Progenitor cell of endocrine pancreas (in vitro differentiated cells): ENCODE results near the gene GAS2L1. TPM values are rescaled to one million over a fixed set of nuclear protein-coding genes. Genes with fewer than 3 reads are reported as not detected.
A peak's percentile ranks its signal among the peaks of the same experiment; 100 is the strongest.

Experiments
- DNase-seq: peaks from one replicate; pipeline ENCODE4 v3.0.0; 2021; ENCODE audit warnings: low spot score; ENCODE audit not compliant: unreplicated experiment
- H3K27ac Mint-ChIP-seq: 2 replicates; pipeline ENCODE4 v1.8.0; 2021; ENCODE audit warnings: mild to moderate bottlenecking, moderate library complexity, mixed read lengths
- H3K27me3 Mint-ChIP-seq: 2 replicates; pipeline ENCODE4 v1.8.0; 2021; ENCODE audit warnings: mixed read lengths
- H3K36me3 Mint-ChIP-seq: 2 replicates; pipeline ENCODE4 v1.8.0; 2022; ENCODE audit warnings: mixed read lengths; ENCODE audit not compliant: insufficient read depth
- H3K4me1 Mint-ChIP-seq: 2 replicates; pipeline ENCODE4 v1.8.0; 2021; ENCODE audit warnings: low read depth, mixed read lengths
- H3K4me3 Mint-ChIP-seq: 2 replicates; pipeline ENCODE4 v1.8.0; 2021; ENCODE audit warnings: low read depth, mild to moderate bottlenecking, moderate library complexity, mixed read lengths
- H3K9me3 Mint-ChIP-seq: 2 replicates; pipeline ENCODE4 v1.8.0; 2021; ENCODE audit warnings: low read depth, mixed read lengths
- total RNA-seq: library from RNA; stranded (reverse); gene quantifications from 2 replicates; pipeline ENCODE4 v1.2.1, GENCODE V29; 2021
- TF ChIP-seq, protein P1 (sequence below): fragments of 200-600 bp; sonication (generic); IDR thresholded peaks from one replicate; pipeline ENCODE4 v1.5.0; 2021; ENCODE audit warnings: antibody characterized with exemption, mild to moderate bottlenecking; ENCODE audit not compliant: unreplicated experiment

The GAS2L1 gene
- total RNA-seq, 1 donor from 2014 or later = 11.5 TPM

GRCh38 chr22:29310863-29311339, 4.5 kb downstream of the GAS2L1 start:
- Mint-ChIP-seq H3K36me3 (no peaks in the 10 kb centered on the region), H3K4me1 (peaks cover 3% of the 10 kb centered on the region), H3K27ac (no peak overlapping the region), H3K9me3 (no peaks in the 10 kb centered on the region), H3K27me3 (peaks cover 27% of the 10 kb centered on the region), H3K4me3 (no peak overlapping the region)
- TF ChIP-seq, protein P1, sequence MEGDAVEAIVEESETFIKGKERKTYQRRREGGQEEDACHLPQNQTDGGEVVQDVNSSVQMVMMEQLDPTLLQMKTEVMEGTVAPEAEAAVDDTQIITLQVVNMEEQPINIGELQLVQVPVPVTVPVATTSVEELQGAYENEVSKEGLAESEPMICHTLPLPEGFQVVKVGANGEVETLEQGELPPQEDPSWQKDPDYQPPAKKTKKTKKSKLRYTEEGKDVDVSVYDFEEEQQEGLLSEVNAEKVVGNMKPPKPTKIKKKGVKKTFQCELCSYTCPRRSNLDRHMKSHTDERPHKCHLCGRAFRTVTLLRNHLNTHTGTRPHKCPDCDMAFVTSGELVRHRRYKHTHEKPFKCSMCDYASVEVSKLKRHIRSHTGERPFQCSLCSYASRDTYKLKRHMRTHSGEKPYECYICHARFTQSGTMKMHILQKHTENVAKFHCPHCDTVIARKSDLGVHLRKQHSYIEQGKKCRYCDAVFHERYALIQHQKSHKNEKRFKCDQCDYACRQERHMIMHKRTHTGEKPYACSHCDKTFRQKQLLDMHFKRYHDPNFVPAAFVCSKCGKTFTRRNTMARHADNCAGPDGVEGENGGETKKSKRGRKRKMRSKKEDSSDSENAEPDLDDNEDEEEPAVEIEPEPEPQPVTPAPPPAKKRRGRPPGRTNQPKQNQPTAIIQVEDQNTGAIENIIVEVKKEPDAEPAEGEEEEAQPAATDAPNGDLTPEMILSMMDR = no peak
- no peak for DNase-seq

DNA sequence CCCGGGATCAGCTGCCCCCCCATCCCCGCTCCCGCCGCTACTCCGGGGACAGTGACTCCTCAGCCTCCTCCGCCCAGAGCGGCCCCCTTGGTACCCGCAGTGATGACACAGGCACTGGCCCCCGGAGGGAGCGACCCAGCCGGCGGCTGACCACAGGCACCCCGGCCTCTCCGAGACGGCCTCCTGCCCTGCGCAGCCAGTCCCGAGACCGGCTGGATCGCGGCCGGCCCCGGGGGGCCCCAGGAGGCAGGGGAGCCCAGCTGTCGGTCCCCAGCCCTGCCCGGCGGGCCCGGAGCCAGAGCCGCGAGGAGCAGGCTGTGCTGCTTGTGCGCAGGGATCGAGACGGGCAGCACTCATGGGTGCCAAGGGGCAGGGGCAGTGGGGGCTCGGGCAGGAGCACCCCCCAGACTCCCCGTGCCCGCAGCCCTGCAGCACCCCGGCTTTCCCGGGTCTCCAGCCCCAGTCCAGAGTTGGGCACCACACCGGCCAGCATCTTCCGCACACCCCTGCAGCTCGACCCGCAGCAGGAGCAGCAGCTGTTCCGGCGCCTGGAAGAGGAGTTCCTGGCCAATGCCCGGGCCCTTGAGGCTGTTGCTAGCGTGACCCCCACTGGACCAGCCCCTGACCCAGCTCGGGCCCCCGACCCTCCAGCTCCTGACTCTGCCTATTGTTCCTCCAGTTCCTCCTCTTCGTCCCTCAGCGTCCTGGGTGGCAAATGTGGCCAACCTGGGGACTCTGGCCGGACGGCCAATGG, 5.2 kb downstream of the GAS2L1 start:
- Mint-ChIP-seq H3K27me3 (peaks cover 34% of the 10 kb centered on the region), H3K4me3 (no peak overlapping the region), H3K9me3 (no peaks in the 10 kb centered on the region), H3K36me3 (no peaks in the 10 kb centered on the region), H3K4me1 (peaks cover 2% of the 10 kb centered on the region), H3K27ac (no peak overlapping the region)
- no peak for DNase-seq
- TF ChIP-seq, protein P1 = no peak

DNA sequence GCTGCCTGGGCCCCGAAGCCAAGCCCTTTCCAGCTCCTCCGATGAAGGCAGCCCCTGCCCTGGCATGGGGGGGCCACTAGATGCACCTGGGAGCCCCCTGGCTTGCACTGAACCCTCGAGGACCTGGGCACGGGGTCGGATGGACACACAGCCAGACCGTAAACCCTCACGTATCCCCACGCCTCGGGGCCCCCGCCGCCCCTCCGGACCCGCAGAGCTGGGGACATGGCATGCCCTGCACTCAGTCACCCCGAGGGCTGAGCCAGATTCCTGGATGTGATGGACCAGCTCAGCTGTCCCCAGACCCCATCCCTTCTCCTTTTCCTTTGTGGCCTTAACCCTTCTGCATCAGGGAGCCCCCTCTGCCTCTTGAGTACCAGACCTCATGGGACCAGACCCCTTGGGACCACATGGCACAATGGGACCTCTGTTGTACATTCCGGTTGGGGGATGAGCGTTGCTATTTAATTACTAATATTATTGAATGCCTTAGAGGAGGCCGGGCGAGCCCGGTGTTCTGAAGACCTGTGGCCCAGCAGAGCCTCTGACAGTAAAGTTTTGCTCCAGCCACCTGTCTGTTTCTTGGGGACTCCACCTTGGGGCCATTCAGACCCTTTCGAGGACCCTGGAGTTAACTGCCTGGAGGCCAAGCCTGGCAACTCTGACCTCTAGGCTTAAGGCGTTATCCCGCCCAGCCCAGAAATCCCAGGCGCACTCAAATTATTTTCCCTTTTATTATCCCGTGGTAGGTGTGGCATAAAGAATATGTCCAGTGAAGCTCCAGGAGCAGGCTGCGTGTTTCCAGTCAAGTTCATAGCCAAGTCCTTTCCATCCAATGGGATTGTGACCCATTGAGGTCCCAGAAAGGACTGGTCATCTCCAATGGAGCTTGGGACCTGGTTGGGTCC, 6.0 kb downstream of the GAS2L1 start:
- TF ChIP-seq, protein P1 = no peak
- peak overlapping the region; percentile 37 for H3K27ac Mint-ChIP-seq
- no peak for DNase-seq
- H3K27me3 Mint-ChIP-seq = peaks cover 42% of the 10 kb centered on the region
- peaks cover 2% of the 10 kb centered on the region for H3K4me1 Mint-ChIP-seq
- no peaks in the 10 kb centered on the region for H3K9me3 Mint-ChIP-seq
- no peaks in the 10 kb centered on the region for H3K36me3 Mint-ChIP-seq
- no peak overlapping the region for H3K4me3 Mint-ChIP-seq

DNA sequence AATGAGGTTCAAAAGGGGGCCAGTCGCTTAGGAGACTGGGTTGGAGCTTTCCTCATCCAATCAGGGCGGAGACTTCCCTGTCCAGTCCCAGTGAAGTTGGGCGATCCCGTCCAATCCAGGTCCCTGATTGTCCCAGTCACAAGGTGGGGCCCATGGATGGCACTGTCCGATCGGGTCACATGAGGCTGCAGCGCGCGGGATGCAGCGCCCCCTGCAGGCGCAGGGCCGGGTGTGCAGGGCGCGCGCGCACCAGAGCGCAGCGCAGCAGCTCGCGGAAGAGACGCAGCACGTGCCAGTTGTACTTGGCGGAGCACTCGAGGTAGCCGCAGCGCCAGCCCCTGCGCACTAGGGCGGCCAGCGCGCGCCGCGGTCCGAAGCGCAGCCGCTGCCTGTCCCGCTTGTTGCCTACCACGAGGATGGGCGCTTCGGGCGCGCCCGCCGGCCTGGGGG, 6.7 kb downstream of the GAS2L1 start:
- TF ChIP-seq, protein P1 = peak; percentile 56
- H3K27ac Mint-ChIP-seq = no peak overlapping the region
- H3K4me1 Mint-ChIP-seq = peaks cover 2% of the 10 kb centered on the region
- H3K27me3 Mint-ChIP-seq = peaks cover 45% of the 10 kb centered on the region
- no peaks in the 10 kb centered on the region for H3K36me3 Mint-ChIP-seq
- DNase-seq = no peak
- H3K4me3 Mint-ChIP-seq = no peak overlapping the region
- H3K9me3 Mint-ChIP-seq = no peaks in the 10 kb centered on the region
